Measurements from ENCODE around the gene NRP2.

DNA sequence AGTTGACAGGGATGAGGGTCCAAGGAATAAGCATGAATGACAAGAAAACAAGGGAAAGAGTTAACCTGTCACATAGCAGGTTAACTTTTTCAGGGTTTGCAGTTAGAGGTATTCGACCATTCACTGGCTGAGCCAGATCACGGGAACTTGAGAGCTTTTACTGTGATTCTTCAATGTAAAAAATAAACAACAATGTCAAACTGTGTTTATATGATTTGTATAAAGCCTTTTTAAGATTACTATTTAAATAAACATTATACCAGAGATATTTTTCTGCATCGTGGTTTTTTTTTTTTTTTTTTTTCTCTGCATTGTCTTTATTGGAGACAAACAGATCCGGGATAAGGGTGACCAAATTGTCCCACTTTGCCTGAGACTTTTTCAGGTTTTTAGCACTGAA is 115.6 kb downstream of the NRP2 start:
- no peak for TF ChIP-seq EZH2 (IDR thresholded peaks at IDR 0.05; ENCODE audit: insufficient read depth, low read length)
- TF ChIP-seq, protein P1, sequence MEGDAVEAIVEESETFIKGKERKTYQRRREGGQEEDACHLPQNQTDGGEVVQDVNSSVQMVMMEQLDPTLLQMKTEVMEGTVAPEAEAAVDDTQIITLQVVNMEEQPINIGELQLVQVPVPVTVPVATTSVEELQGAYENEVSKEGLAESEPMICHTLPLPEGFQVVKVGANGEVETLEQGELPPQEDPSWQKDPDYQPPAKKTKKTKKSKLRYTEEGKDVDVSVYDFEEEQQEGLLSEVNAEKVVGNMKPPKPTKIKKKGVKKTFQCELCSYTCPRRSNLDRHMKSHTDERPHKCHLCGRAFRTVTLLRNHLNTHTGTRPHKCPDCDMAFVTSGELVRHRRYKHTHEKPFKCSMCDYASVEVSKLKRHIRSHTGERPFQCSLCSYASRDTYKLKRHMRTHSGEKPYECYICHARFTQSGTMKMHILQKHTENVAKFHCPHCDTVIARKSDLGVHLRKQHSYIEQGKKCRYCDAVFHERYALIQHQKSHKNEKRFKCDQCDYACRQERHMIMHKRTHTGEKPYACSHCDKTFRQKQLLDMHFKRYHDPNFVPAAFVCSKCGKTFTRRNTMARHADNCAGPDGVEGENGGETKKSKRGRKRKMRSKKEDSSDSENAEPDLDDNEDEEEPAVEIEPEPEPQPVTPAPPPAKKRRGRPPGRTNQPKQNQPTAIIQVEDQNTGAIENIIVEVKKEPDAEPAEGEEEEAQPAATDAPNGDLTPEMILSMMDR (IDR thresholded peaks at IDR 0.05; ENCODE audit: insufficient read depth, low read depth, low read length): no peak

Measured in astrocyte (in vitro differentiated cells and primary cell).